Neutrophil (primary cell): ENCODE data around the gene SCAMP2.

ENCODE experiments used
- H3K27ac ChIP-seq: fragments of 200-600 bp; sonication (generic); 2 replicates; pipeline ENCODE4 v1.5.1; 2016; ENCODE audit warnings: mild to moderate bottlenecking, moderate library complexity
- H3K27me3 ChIP-seq: fragments of 200-600 bp; sonication (generic); 2 replicates; pipeline ENCODE4 v1.6.0; 2016; ENCODE audit warnings: mild to moderate bottlenecking
- H3K36me3 ChIP-seq: fragments of 200-600 bp; sonication (generic); 2 replicates; pipeline ENCODE4 v1.5.1; 2017
- H3K4me1 ChIP-seq, 2 experiments: fragments of 200-600 bp in 1 of 2; sonication (generic) in 1 of 2; 1 replicate in 1 of 2; 2 replicates in 1 of 2; pipeline versions ENCODE4 v1.5.1 to v1.6.1; 2013 to 2016; ENCODE audit warnings: low read depth in 1 of 2, low read length in 1 of 2, mild to moderate bottlenecking in 1 of 2, moderate library complexity in 1 of 2; ENCODE audit not compliant: control insufficient read depth in 1 of 2, insufficient read depth in 1 of 2
- H3K4me3 ChIP-seq, 2 experiments: fragments of 200-600 bp in 1 of 2; sonication (generic) in 1 of 2; 1 replicate in 1 of 2; 2 replicates in 1 of 2; pipeline ENCODE4 v1.5.1; 2013 to 2016; ENCODE audit warnings: low read depth in 1 of 2, low read length in 1 of 2, mild to moderate bottlenecking in 1 of 2, moderate library complexity in 1 of 2
- H3K9me3 ChIP-seq: fragments of 200-600 bp; sonication (generic); 2 replicates; pipeline ENCODE4 v1.5.1; 2016
- CTCF ChIP-seq: fragments of 200-600 bp; sonication (generic); IDR thresholded peaks from 2 replicates; pipeline ENCODE4 v1.5.1; 2016; ENCODE audit warnings: antibody characterized with exemption

Gene SCAMP2

GRCh38 chr15:74827614-74828013, 45.6 kb downstream of the SCAMP2 start:
- H3K9me3 ChIP-seq = no peaks in the 10 kb centered on the region
- H3K27ac ChIP-seq = no peak overlapping the region
- H3K4me1 ChIP-seq = peaks cover under 1 to 3% of the 10 kb centered on the region in 2 experiments
- H3K27me3 ChIP-seq = peaks cover 50% of the 10 kb centered on the region
- no peak overlapping the region for H3K4me3 ChIP-seq
- H3K36me3 ChIP-seq = no peaks in the 10 kb centered on the region
- no peak for TF ChIP-seq CTCF

- Histone ChIP-seq H3K27ac (no peak overlapping the region), H3K4me1 (no peaks in the 10 kb centered on the region), H3K27me3 (peaks cover 50% of the 10 kb centered on the region), H3K4me3 (no peak overlapping the region), H3K9me3 (no peaks in the 10 kb centered on the region), H3K36me3 (no peaks in the 10 kb centered on the region)
- no peak for TF ChIP-seq CTCF
Observed at GRCh38 chr15:74826921-74827320, 46.2 kb downstream of the SCAMP2 start.

GRCh38 chr15:74826364-74826819, 46.8 kb downstream of the SCAMP2 start, which contains the start of gene CPLX3:
Gene CPLX3, plus strand, starts transcription at chr15:74826627. Its CDS starts 77 bp downstream, at chr15:74826704.
- TF ChIP-seq CTCF = no peak
- H3K27ac ChIP-seq = no peak within 1 kb of the TSS
- H3K4me1 ChIP-seq = no peaks in the 10 kb centered on the region
- no peak within 1 kb of the TSS for H3K4me3 ChIP-seq
- no peaks in the 10 kb centered on the region for H3K36me3 ChIP-seq
- peaks cover 50% of the 10 kb centered on the region for H3K27me3 ChIP-seq
- H3K9me3 ChIP-seq = no peaks in the 10 kb centered on the region

- Histone ChIP-seq H3K4me1 (no peaks in the 10 kb centered on the region), H3K27me3 (peaks cover 50% of the 10 kb centered on the region), H3K36me3 (no peaks in the 10 kb centered on the region), H3K9me3 (no peaks in the 10 kb centered on the region), H3K4me3 (no peak overlapping the region), H3K27ac (no peak overlapping the region)
- no peak for TF ChIP-seq CTCF
Observed at GRCh38 chr15:74825866-74826265, 47.3 kb downstream of the SCAMP2 start.

GRCh38 chr15:74824976-74825375, 48.2 kb downstream of the SCAMP2 start:
- no peak overlapping the region for H3K27ac ChIP-seq
- no peak overlapping the region for H3K4me3 ChIP-seq
- H3K9me3 ChIP-seq = no peaks in the 10 kb centered on the region
- H3K27me3 ChIP-seq = peaks cover 50% of the 10 kb centered on the region
- H3K4me1 ChIP-seq = no peaks in the 10 kb centered on the region
- no peaks in the 10 kb centered on the region for H3K36me3 ChIP-seq
- no peak for TF ChIP-seq CTCF

- Histone ChIP-seq H3K27ac (no peak overlapping the region), H3K27me3 (peaks cover 53% of the 10 kb centered on the region), H3K4me1 (no peaks in the 10 kb centered on the region), H3K36me3 (no peaks in the 10 kb centered on the region), H3K4me3 (no peak overlapping the region), H3K9me3 (no peaks in the 10 kb centered on the region)
- TF ChIP-seq CTCF = no peak
Observed at GRCh38 chr15:74823324-74823723, 49.8 kb downstream of the SCAMP2 start.
